HG03103 (cell line): ENCODE measurements around the gene LSR.
A peak's percentile ranks its signal among the peaks of the same experiment; 100 is the strongest.

Experiments
- ATAC-seq: cut with Tn5 transposase; IDR thresholded peaks from one replicate; pipeline ENCODE4 v1.9.1; 2021; ENCODE audit warnings: low read depth; ENCODE audit not compliant: unreplicated experiment

LSR gene

GRCh38 chr19:35248310-35249145, at the start of gene LSR:
LSR (plus strand) TSS chr19:35249002; CDS start chr19:35249023, 21 bp downstream.
- ATAC-seq, result peak; percentile 71

GRCh38 chr19:35199481-35199880, 49.3 kb upstream of the LSR start:
- no peak for ATAC-seq

- ATAC-seq, result no peak
Observed at GRCh38 chr19:35202722-35203688, 45.8 kb upstream of the LSR start.

GRCh38 chr19:35204799-35205732, 43.7 kb upstream of the LSR start:
- peak; percentile 87 for ATAC-seq

- no peak for ATAC-seq
Observed at GRCh38 chr19:35205733-35206323, 43.0 kb upstream of the LSR start.

GRCh38 chr19:35206379-35206778, 42.4 kb upstream of the LSR start:
- no peak for ATAC-seq

GRCh38 chr19:35206855-35207254, 41.9 kb upstream of the LSR start:
- no peak for ATAC-seq

GRCh38 chr19:35207391-35207871, 41.4 kb upstream of the LSR start:
- no peak for ATAC-seq

GRCh38 chr19:35208121-35208520, 40.7 kb upstream of the LSR start:
- ATAC-seq, result no peak

GRCh38 chr19:35209646-35210045, 39.2 kb upstream of the LSR start:
- no peak for ATAC-seq

GRCh38 chr19:35211545-35212230, 37.1 kb upstream of the LSR start:
- ATAC-seq, result no peak

GRCh38 chr19:35212241-35212640, 36.6 kb upstream of the LSR start:
- no peak for ATAC-seq

- peak; percentile 59 for ATAC-seq
Observed at GRCh38 chr19:35213663-35214632, 34.9 kb upstream of the LSR start.

- no peak for ATAC-seq
Observed at GRCh38 chr19:35214766-35215422, 33.9 kb upstream of the LSR start.

- ATAC-seq, result no peak
Observed at GRCh38 chr19:35216016-35216832, 32.6 kb upstream of the LSR start.

- no peak for ATAC-seq
Observed at GRCh38 chr19:35216833-35217648, 31.8 kb upstream of the LSR start.
